Heart right ventricle (tissue), 16 donors: Measurements from ENCODE around the gene SMARCD1. TPM values are rescaled to one million over a fixed set of nuclear protein-coding genes. Genes with fewer than 3 reads are reported as not detected.

ENCODE experiments used
- ATAC-seq, 8 donors: fragments of 200-7000 bp; cut with Tn5 transposase; one replicate each; pipeline ENCODE4 v1.9.1; 2020; ENCODE audit warnings: mild to moderate bottlenecking in 8 of 8, moderate library complexity in 8 of 8, moderate number of reproducible peaks in 1 of 8
- DNase-seq, 2 donors: peaks; one replicate each; pipeline ENCODE4 v3.0.0-alpha.2; 2020
- H3K27ac ChIP-seq, 10 donors: fragments of 200-600 bp; sonication (generic) in 2 of 10; one replicate each; pipeline versions ENCODE4 v1.5.0 to v1.8.0; 2020 to 2022; ENCODE audit warnings: mild to moderate bottlenecking in 3 of 10
- H3K27me3 ChIP-seq, 7 donors: fragments of 200-600 bp; one replicate each; pipeline ENCODE4 v1.8.0; 2021 to 2022; ENCODE audit warnings: mild to moderate bottlenecking in 2 of 7
- H3K36me3 ChIP-seq, 9 donors: fragments of 200-600 bp; sonication (generic) in 1 of 9; one replicate each; pipeline versions ENCODE4 v1.5.0 to v1.8.0; 2020 to 2022; ENCODE audit warnings: mild to moderate bottlenecking in 2 of 9
- H3K4me1 ChIP-seq, 9 donors: fragments of 200-600 bp; sonication (generic) in 1 of 9; one replicate each; pipeline versions ENCODE4 v1.5.0 to v1.8.0; 2020 to 2022; ENCODE audit warnings: mild to moderate bottlenecking in 4 of 9
- H3K4me3 ChIP-seq, 10 donors: fragments of 200-600 bp; sonication (generic) in 2 of 10; one replicate each; pipeline versions ENCODE4 v1.5.0 to v1.8.0; 2020 to 2022; ENCODE audit warnings: mild to moderate bottlenecking in 7 of 10, moderate library complexity in 2 of 10
- H3K9me3 ChIP-seq, 11 donors: fragments of 200-600 bp in 10 of 11; sonication (generic) in 2 of 11; one replicate each; pipeline versions ENCODE4 v1.5.0 to v1.8.0; 2013 to 2022; ENCODE audit warnings: mild to moderate bottlenecking in 2 of 11, control low read depth in 1 of 11, moderate library complexity in 1 of 11
- WGBS, 2 donors: extraction: QIAGEN DNeasy Blood & Tissue Kit; methylation state at CpG; one replicate each; pipeline ENCODE4 v1.1.7; 2013; ENCODE audit warnings: inconsistent platforms in 1 of 2; 5-methylcytosine and 5-hydroxymethylcytosine counted together
- intact Hi-C, 10 donors: fragments of 100-400 bp; cut with DNase I; formaldehyde crosslinking; loops; one replicate each; pipeline versions ENCODE4 v1.11.1 to v1.14.2; 2022
- polyA plus RNA-seq, 2 donors: library from polyadenylated mRNA; stranded (reverse); fragments of 200-250 nt; gene quantifications; one replicate each; pipeline ENCODE4 v1.2.3, GENCODE V29; 2013
- total RNA-seq, 10 donors: library from RNA; stranded (reverse); fragmentation: NEBNext Ultra II Directional in 3 of 10; extraction: Animal tissue kit (Norgen Biotek cat#: 25700) in 3 of 10; gene quantifications; one replicate each; pipeline versions ENCODE4 v1.2.1 to v1.2.4, GENCODE V29; 2021 to 2023
- TF ChIP-seq, protein P1 (sequence below), 9 donors: fragments of 200-600 bp; sonication (generic) in 2 of 9; IDR thresholded peaks; one replicate each; pipeline versions ENCODE4 v1.5.0 to v1.8.0; 2021 to 2022; ENCODE audit warnings: antibody characterized with exemption in 9 of 9, mild to moderate bottlenecking in 5 of 9, moderate library complexity in 1 of 9
- donor health status: Arrhythmogenic right ventricular cardiomyopathy.
- donor health status: ischemic (EF 13 %, LVEDD 7.1; RV severe dilation, severe dysfunction).
- donor health status: healthy with polysubstance abuse.
- donor health status: DM: no; HTN: yes; CAD: no.
- donor health status: DM: no; HTN: no; CAD: no.
- donor health status: ischemic (EF 25% LVEDD 6.9; RV normal size, moderate dysfunction).
- donor health status: ischemic (EF 25% LVEDD 5.7; RV mildly dilated, moderate dysfunction).
- donor health status: healthy.
- donor health status: DM: yes; HTN: yes; CAD: no.
- donor health status: Ischemic cardiomyopathy.
- donor health status: ischemic (EF 35%, LVEDD 5.7; RV mildly dilated, moderate dysfunction).
- donor health status: nonischemic (EF 11% LVEDD 7.7; RV severe dilation, severe dysfunction).
- donor health status: DM: yes; HTN: yes; CAD: no.
- donor health status: PGD.
- donor health status: ischemic (EF 29% LVEDD 5.4; RV normal size, mild dysfunction).
- donor health status: nonischemic (EF 23%, LVEDD 6.1; RV moderate dilation, normal function).

Gene SMARCD1
- total and polyA plus RNA-seq, 12 donors: 12.0 to 24.0 (median 16.0) TPM

DNA sequence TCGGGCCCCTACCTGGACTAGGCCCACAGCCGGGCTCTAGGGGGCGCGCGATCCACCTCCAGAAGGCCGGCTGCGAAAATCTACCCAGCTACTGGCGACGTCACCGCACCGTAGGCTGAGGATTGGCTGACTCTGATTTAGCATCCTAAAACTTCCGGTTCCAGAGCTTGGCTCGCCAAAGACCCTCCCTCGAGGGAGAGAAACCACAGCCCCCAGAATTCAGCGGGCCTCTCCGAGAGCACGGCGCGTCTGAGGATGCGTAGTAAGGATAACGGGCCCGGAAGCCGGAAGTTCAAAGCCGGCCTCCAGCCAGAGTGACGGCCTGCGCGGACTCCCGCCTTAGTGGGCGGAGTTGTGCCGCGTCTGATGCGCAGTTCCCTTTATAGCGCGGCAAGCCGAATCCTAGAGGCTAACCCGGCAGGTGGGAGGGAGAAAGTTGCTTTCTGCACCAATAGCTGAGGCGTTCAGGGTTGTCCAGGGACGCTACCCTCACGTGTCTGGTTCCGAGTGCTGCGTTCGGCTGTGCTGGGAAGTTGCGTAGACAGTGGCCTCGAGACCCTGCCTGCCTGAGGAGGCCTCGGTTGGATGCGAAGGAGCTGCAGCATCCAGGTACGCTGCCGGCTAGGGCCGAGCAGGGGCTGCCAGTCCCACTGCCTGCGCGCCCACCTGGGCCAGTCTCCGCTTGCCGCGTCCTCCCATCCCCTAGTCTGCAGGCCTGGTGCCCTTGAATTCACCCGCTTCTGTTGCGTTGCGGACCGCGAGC is 26.7 kb downstream of the SMARCD1 start, which contains the start of gene COX14:
Gene COX14, plus strand, starts transcription at position 544 of the 763 bp plus-strand sequence. CDS start 7,808 bp downstream, outside the sequence.
- WGBS, 2 donors: 0 to 1% methylated on average over 59 of the region's 59 CpGs
- H3K4me1 ChIP-seq: peaks cover 16 to 68% (median 53%) of the 10 kb centered on the region in 9 donors

DNA sequence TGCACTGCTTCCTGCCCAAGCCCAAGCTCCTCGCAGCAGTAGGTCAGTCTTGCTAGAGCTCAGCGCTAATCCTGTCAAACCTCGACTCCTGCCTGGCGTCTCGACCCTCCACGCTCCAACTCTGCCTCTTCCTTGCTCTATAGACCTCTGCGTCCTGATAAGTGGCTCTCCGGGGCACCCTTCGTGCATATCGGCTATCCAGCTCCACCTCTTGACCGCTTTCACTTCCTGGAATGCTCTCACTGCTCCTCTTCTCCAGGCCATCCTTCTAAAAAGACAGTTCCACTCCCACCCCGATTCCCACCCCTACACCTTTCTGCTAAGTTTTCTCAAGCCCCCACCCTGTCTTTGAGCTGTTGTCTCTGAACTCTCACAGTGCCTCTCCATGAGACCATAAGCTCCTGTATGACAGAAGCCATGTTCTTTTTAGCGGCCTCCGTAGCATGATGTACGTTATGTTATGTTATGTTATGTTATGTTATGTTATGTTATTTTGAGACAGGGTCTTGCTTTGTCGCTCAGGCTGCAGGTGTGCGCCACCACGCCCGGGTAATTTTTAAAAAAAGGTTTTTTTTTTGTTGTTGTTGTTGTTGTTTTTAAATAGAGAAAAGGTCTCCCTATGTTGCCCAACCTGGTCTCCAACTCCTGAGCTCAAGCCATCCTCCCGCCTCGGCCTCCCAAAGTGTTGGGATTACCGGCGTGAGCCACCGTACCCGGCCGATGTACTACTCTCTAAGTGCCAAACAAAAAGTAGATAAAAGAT is 27.5 kb downstream of the SMARCD1 start:
- peak in 6 of 8 donors; percentile 1 to 5 (median 2) for ATAC-seq
- 14 to 18% methylated on average over 26 of the region's 26 CpGs for WGBS, 2 donors

More for the DNA sequence above, 26.7 kb downstream of the SMARCD1 start, which contains the start of gene COX14:
- Histone ChIP-seq H3K27me3 (no peaks in the 10 kb centered on the region), H3K9me3 (no peaks in the 10 kb centered on the region), H3K4me3 (peak within 1 kb of the TSS; percentile 70 to 100 (median 96)), H3K36me3 (peaks cover 0 to 29% (median 0%) of the 10 kb centered on the region in 9 donors), H3K27ac (peak within 1 kb of the TSS; percentile 83 to 98 (median 96))
- DNase-seq (peak; percentile 98 to 99), ATAC-seq (peak; percentile 88 to 95 (median 92))
- intact Hi-C loops: loop anchor here in 6 of 10 donors (2.0 to 10.0 kb wide), 6 partner anchors 25 to 290 kb away; partner anchors contain the start of genes CERS5 (in 6 of the 6), LARP4 (in 1 of the 6) and SMARCD1 (in 1 of the 6)
- TF ChIP-seq, protein P1, sequence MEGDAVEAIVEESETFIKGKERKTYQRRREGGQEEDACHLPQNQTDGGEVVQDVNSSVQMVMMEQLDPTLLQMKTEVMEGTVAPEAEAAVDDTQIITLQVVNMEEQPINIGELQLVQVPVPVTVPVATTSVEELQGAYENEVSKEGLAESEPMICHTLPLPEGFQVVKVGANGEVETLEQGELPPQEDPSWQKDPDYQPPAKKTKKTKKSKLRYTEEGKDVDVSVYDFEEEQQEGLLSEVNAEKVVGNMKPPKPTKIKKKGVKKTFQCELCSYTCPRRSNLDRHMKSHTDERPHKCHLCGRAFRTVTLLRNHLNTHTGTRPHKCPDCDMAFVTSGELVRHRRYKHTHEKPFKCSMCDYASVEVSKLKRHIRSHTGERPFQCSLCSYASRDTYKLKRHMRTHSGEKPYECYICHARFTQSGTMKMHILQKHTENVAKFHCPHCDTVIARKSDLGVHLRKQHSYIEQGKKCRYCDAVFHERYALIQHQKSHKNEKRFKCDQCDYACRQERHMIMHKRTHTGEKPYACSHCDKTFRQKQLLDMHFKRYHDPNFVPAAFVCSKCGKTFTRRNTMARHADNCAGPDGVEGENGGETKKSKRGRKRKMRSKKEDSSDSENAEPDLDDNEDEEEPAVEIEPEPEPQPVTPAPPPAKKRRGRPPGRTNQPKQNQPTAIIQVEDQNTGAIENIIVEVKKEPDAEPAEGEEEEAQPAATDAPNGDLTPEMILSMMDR (IDR thresholded peaks at IDR 0.05): peak; percentile 84 to 100 (median 92)

DNA sequence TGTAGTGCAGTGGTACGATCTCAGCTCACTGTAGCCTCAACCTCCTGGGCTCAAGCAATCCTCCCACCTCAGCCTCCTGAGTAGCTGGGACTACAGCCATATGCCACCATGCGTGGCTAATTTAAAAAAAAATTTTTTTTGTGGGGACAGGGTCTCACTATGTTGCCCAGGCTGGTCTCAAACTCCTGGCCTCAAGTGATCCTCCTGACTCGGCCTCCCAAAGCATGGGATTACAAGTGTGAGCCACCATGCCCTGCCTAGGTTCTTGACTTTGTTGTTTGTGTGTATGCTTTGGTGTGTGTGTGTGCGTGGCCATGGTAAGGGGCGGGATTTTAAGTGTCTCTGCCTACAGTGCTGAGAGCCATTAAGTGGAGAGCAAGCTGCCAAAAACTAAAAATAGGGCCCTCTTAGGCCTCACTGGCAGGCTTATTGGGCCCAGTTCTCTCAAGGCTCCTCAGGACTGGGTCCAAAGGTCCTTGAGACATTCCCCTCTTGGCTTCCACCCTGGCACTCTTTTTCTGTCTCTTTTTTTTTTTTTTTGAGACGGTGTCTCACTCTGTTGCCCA is 32.0 kb downstream of the SMARCD1 start:
- intact Hi-C loops: loop anchor here in 1 of 10 donors (10.0 kb wide), 1 partner anchor 48 kb away; the partner anchor contains the start of gene CERS5
- DNase-seq (peak in 1 of 2 donors; percentile 27), ATAC-seq (peak in 7 of 8 donors; percentile 42 to 78 (median 57))
- Histone ChIP-seq H3K9me3 (no peaks in the 10 kb centered on the region), H3K4me1 (peaks cover 0 to 59% (median 41%) of the 10 kb centered on the region in 9 donors), H3K4me3 (no peak overlapping the region), H3K27ac (peak overlapping the region in 5 of 10 donors; percentile 34 to 60 (median 40)), H3K36me3 (peaks cover 0 to 77% (median 20%) of the 10 kb centered on the region in 9 donors), H3K27me3 (no peaks in the 10 kb centered on the region)
- 65 to 73% methylated on average over 6 of the region's 6 CpGs for WGBS, 2 donors
- TF ChIP-seq, protein P1 (IDR thresholded peaks at IDR 0.05): no peak

More for the DNA sequence above, 27.5 kb downstream of the SMARCD1 start:
- peaks cover 0 to 32% (median 0%) of the 10 kb centered on the region in 9 donors for H3K36me3 ChIP-seq
- no peaks in the 10 kb centered on the region for H3K9me3 ChIP-seq
- no peaks in the 10 kb centered on the region for H3K27me3 ChIP-seq
- H3K27ac ChIP-seq: peak overlapping the region; percentile 83 to 98 (median 94)
- TF ChIP-seq, protein P1 (IDR thresholded peaks at IDR 0.05): peak in 1 of 9 donors; percentile 9
- H3K4me3 ChIP-seq: peak overlapping the region; percentile 70 to 100 (median 96)
- intact Hi-C loops: loop anchor here in 3 of 10 donors (5.0 to 10.0 kb wide), 3 partner anchors 52 to 290 kb away; partner anchors contain the start of genes CERS5 (in 2 of the 3) and LARP4 (in 1 of the 3)
- DNase-seq: peak in 1 of 2 donors; percentile 45
- peaks cover 16 to 75% (median 58%) of the 10 kb centered on the region in 9 donors for H3K4me1 ChIP-seq
